Right lobe of liver (tissue), 6 donors: Measurements from ENCODE around the gene DKK1. TPM values are rescaled to one million over a fixed set of nuclear protein-coding genes. Genes with fewer than 3 reads are reported as not detected.

Experiments
- ATAC-seq, 4 donors: fragments of 200-7000 bp; cut with Tn5 transposase; one replicate each; pipeline ENCODE4 v1.9.1; 2020; ENCODE audit warnings: mild to moderate bottlenecking in 4 of 4, moderate library complexity in 4 of 4
- DNase-seq, 3 donors: peaks; one replicate each; pipeline ENCODE4 v3.0.0-alpha.2; 2020
- H3K27ac ChIP-seq, 3 donors: fragments of 200-600 bp; one replicate each; pipeline ENCODE4 v1.8.0; 2022
- H3K27me3 ChIP-seq, 2 donors: fragments of 200-600 bp; one replicate each; pipeline ENCODE4 v1.8.0; 2022
- H3K36me3 ChIP-seq, 4 donors: fragments of 200-600 bp; sonication (generic) in 1 of 4; one replicate each; pipeline versions ENCODE4 v1.5.1 to v1.8.0; 2017 to 2022; ENCODE audit warnings: control low read depth in 1 of 4
- H3K4me1 ChIP-seq, 4 donors: fragments of 200-600 bp; sonication (generic) in 1 of 4; one replicate each; pipeline versions ENCODE4 v1.5.1 to v1.8.0; 2017 to 2022; ENCODE audit warnings: control low read depth in 1 of 4
- H3K4me3 ChIP-seq, 3 donors: fragments of 200-600 bp; one replicate each; pipeline ENCODE4 v1.8.0; 2022
- H3K9me3 ChIP-seq, 4 donors: fragments of 200-600 bp; sonication (generic) in 1 of 4; one replicate each; pipeline versions ENCODE4 v1.5.1 to v1.8.0; 2017 to 2022; ENCODE audit warnings: control low read depth in 1 of 4
- POLR2A ChIP-seq: fragments of 450-650 bp; IDR thresholded peaks from one replicate; pipeline ENCODE4 v1.6.1; 2017; ENCODE audit warnings: antibody characterized with exemption, mild to moderate bottlenecking
- WGBS: methylation state at CpG from one replicate; pipeline ENCODE4 v1.1.6; 2018; ENCODE audit warnings: low coverage, low lambda C conversion rate; ENCODE audit not compliant: insufficient coverage; ENCODE audit errors: missing lambda C conversion rate; 5-methylcytosine and 5-hydroxymethylcytosine counted together
- intact Hi-C, 2 donors: fragments of 100-400 bp; cut with DNase I; formaldehyde crosslinking; loops; one replicate each; pipeline versions ENCODE4 v1.11.2 to v1.14.1; 2022
- long read RNA-seq: library from polyadenylated mRNA; unstranded; transcript quantifications from one replicate; pipeline ENCODE4 v2.0.0, GENCODE V29; 2019
- total RNA-seq, 6 experiments: library from RNA; depleted of rRNA in 2 of 6; stranded (reverse); fragments of >200 nt in 2 of 6; fragmentation: NEBNext Ultra II Directional in 3 of 6; extraction: Animal tissue kit (Norgen Biotek cat#: 25700) in 3 of 6; gene quantifications; one replicate each; pipeline versions ENCODE4 v1.1.0 to v1.2.4, GENCODE V29; 2016 to 2023
- TF ChIP-seq, protein P1 (sequence below), 4 donors: fragments of 200-600 bp in 3 of 4; fragments of 450-650 bp in 1 of 4; IDR thresholded peaks; one replicate each; pipeline versions ENCODE4 v1.5.1 to v1.8.0; 2016 to 2022; ENCODE audit warnings: antibody characterized with exemption in 4 of 4, mild to moderate bottlenecking in 2 of 4
- donor health status: DM: no; HTN: yes; CAD: no.
- donor health status: DM: no; HTN: no; CAD: no.
- donor health status: DM: no; HTN: no; CAD: no.
- donor health status: DM: no; HTN: yes; CAD: no.
- donor health status: DM: no; HTN: yes; CAD: no.

Gene DKK1
- total RNA-seq = not detected
- long read RNA-seq = 0 reads

- peak; percentile 57 to 72 (median 66) for DNase-seq
- TF ChIP-seq, protein P1, sequence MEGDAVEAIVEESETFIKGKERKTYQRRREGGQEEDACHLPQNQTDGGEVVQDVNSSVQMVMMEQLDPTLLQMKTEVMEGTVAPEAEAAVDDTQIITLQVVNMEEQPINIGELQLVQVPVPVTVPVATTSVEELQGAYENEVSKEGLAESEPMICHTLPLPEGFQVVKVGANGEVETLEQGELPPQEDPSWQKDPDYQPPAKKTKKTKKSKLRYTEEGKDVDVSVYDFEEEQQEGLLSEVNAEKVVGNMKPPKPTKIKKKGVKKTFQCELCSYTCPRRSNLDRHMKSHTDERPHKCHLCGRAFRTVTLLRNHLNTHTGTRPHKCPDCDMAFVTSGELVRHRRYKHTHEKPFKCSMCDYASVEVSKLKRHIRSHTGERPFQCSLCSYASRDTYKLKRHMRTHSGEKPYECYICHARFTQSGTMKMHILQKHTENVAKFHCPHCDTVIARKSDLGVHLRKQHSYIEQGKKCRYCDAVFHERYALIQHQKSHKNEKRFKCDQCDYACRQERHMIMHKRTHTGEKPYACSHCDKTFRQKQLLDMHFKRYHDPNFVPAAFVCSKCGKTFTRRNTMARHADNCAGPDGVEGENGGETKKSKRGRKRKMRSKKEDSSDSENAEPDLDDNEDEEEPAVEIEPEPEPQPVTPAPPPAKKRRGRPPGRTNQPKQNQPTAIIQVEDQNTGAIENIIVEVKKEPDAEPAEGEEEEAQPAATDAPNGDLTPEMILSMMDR (IDR thresholded peaks at IDR 0.05) = peak; percentile 40 to 78 (median 65)
- TF ChIP-seq POLR2A = no peak
- H3K36me3 ChIP-seq = no peaks in the 10 kb centered on the region
- peaks cover 0 to 9% of the 10 kb centered on the region in 2 donors for H3K27me3 ChIP-seq
- intact Hi-C loops = no loop called here
- H3K4me1 ChIP-seq = peaks cover 0 to 19% (median 0%) of the 10 kb centered on the region in 4 donors
- WGBS = 5% methylated on average over 12 of the region's 55 CpGs
- H3K27ac ChIP-seq = no peak within 1 kb of the TSS
- no peaks in the 10 kb centered on the region for H3K9me3 ChIP-seq
- peak within 1 kb of the TSS; percentile 24 to 54 (median 46) for H3K4me3 ChIP-seq
- ATAC-seq = peak; percentile 82 to 95 (median 90)
Observed at GRCh38 chr10:52313933-52314821, at the start of gene DKK1. Gene DKK1 (plus strand): TSS chr10:52314281. CDS start chr10:52314435, 154 bp downstream.

- ATAC-seq (no peak), DNase-seq (no peak)
- 57% methylated on average over 3 of the region's 3 CpGs for WGBS
- no peak for TF ChIP-seq POLR2A
- TF ChIP-seq, protein P1 (IDR thresholded peaks at IDR 0.05) = no peak
- intact Hi-C loops = no loop called here
- Histone ChIP-seq H3K27ac (no peak overlapping the region), H3K4me3 (no peak overlapping the region), H3K9me3 (no peaks in the 10 kb centered on the region), H3K4me1 (no peaks in the 10 kb centered on the region), H3K36me3 (no peaks in the 10 kb centered on the region), H3K27me3 (no peaks in the 10 kb centered on the region)
Observed at GRCh38 chr10:52265131-52265926, 48.8 kb upstream of the DKK1 start.

- Histone ChIP-seq H3K9me3 (no peaks in the 10 kb centered on the region), H3K4me1 (no peaks in the 10 kb centered on the region), H3K4me3 (no peak overlapping the region), H3K27me3 (no peaks in the 10 kb centered on the region), H3K27ac (no peak overlapping the region), H3K36me3 (no peaks in the 10 kb centered on the region)
- no peak for ATAC-seq
- 32% methylated on average over 1 of the region's 1 CpG for WGBS
- TF ChIP-seq POLR2A = no peak
- TF ChIP-seq, protein P1 (IDR thresholded peaks at IDR 0.05) = no peak
- intact Hi-C loops = no loop called here
- DNase-seq = no peak
Observed at GRCh38 chr10:52266858-52267257, 47.2 kb upstream of the DKK1 start.

DNA sequence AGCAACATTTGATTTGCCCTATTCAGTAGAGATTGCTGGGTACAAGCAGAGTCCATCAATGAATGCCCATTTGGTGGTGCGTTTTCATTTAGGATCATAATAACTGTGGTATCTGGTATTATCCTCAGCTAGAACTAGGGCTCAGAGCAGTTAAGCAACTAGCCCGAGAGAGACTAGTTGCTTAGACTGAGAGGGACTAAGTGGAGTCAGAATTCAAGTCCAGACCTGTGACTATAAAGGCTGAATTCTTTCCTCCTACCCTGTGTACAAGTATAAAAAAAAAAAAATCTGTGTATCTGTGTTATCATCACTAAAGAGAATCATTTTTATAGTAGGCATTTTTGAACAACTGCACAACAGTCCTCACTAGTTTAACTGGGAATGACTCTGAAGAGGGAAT, 45.3 kb upstream of the DKK1 start:
- Histone ChIP-seq H3K36me3 (no peaks in the 10 kb centered on the region), H3K27me3 (no peaks in the 10 kb centered on the region), H3K4me1 (no peaks in the 10 kb centered on the region), H3K4me3 (no peak overlapping the region), H3K9me3 (no peaks in the 10 kb centered on the region), H3K27ac (no peak overlapping the region)
- ATAC-seq (no peak), DNase-seq (no peak)
- WGBS = 72% methylated on average over 2 of the region's 2 CpGs
- TF ChIP-seq, protein P1 (IDR thresholded peaks at IDR 0.05) = no peak
- no peak for TF ChIP-seq POLR2A
- intact Hi-C loops = no loop called here
